GM19468 (cell line): Measurements from ENCODE around the gene EHD1.

Experiments
- ATAC-seq: cut with Tn5 transposase; IDR thresholded peaks from one replicate; pipeline ENCODE4 v1.9.1; 2021; ENCODE audit warnings: mild to moderate bottlenecking, moderate library complexity, moderate number of reproducible peaks; ENCODE audit not compliant: unreplicated experiment; ENCODE audit errors: extremely low read depth

The EHD1 gene

DNA sequence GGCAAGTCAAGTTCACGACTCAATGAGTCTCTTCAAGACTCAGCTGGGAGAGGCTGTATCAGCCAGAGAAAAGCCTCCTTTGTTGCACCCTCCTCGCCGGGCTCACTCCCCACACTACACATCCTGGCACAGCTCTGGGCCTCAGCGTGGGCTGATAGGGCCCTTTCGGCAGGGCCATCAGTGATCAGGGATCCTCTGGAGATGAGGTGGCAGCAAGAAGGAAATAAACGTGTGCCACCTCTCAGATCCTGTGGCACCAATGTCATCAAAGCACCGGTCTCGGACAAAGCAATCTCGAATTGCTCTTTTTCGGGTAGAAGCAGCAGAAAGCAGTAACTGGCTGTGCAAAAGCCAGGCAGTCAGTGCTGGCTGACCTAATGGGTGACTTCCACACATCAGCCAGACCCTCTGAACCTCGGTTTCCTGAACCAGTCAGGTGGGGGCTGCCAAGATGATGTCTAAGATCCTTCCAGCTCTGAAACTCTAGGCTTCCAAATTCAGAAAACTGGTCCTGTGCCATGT, 2.1 kb downstream of the EHD1 start:
- no peak for ATAC-seq

DNA sequence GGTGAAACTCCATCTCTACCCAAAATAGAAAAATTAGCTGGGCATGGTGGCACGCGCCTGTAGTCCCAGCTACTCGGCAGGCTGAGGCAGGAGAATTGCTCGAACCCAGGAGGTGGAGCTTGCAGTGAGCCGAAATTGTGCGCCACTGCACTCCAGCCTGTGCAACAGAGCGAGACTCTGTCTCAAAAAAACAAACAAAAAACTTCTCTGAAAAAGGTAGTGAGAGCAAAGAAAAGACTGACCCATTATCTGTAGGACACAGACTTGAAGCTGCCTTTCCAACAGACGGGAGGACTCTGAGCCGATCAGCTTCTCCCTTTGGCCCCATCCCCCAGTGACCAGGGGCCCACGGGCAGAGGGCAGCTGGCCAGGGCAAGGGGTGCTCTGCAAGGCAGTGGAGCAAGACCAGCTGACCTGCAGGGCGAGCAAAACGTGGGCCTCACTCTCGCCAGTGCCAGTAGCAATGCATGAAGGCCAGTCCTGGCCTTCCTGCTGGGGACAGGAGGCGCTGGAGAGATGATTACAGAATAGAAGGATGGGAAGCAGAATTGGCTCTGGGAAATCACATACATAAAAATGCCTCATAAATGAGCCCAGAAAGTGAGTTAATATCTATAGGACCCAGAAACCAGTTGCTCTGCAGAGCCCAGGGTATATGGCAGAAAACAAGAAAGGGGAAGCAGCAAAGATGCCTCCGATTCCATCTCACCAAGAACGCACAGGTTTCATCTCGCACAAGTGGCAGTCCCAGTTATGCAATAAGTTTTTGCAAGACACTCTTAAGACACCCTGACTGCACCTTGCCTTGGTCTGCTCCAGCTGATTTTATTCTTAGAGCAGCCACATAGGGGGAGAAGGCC, 2.8 kb downstream of the EHD1 start:
- ATAC-seq: no peak

DNA sequence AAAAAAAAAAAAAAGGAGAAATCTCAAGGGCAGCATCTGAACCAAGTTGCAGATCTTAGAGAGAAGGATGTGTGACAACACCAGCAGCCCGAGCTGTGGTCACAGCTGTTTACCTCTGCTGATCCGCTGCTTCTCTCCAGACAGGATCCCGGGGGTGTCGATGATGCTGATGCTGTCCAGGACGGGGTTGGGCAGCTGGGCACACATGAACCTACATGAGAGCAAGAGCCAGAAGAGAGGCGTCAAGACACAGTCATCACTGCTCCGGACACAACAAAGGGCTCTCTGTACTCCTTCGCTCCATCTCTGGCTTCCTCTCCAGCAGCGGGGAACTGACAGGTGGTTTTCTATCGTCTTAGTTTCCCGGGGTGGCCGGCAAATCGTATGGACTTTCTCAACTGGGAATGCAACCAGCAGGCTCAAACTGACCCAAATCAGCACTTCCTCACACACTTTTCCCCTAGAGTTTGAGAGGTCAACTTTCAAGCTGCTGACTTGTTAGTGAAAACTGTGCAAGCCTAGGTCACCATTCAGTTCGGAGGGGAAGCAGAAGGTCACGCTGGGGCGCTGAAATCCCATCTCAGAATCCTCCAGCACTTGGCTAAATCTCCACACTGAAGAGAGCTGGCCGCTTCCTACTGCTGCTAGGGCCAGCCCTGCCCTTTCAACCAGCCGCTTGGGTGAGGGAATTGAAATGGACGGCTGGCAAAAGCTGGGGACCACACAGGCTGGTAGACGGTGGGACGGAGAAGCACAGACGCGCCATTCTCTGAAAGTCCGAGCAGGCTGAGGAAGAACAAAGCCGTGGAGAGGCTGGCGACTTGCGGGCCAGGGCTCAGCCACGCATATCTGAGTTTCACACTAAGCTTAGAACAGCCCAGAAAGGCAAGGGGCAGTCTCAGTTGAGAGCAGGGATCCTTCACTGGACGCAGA, 3.8 kb downstream of the EHD1 start:
- ATAC-seq: no peak

DNA sequence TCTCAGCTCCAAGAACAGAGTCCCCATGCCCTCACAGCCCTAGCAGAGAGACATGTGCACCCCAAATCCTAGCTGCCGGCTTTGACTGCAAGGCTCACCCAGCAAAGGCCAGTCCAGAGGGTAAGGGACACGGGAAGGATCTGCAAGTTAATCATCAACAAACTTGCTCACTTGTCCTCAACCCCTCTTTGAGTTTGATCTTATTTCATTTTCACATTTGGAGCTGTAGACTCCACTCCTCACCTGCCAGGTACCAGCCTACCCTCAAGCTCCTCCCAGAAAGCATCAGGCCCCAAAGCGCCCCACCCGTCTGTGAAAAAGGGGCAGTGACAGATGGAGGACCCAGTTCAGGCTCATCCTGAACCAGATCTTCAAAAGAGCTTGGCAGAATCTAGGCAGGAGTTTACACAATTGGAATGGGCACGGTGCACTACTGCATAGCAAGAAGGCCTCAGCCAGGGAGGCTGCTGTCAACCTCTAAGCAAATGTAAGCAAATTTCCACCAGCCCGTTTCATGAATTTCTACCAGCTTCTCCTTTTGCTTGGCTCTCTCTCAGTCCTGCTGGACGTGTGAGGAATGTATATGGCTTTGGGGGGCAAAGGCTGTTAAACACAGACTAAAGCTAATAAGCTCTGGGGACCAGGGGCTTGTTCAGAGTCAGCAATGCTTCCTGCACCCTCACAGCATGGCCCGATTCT, 5.5 kb downstream of the EHD1 start:
- no peak for ATAC-seq

DNA sequence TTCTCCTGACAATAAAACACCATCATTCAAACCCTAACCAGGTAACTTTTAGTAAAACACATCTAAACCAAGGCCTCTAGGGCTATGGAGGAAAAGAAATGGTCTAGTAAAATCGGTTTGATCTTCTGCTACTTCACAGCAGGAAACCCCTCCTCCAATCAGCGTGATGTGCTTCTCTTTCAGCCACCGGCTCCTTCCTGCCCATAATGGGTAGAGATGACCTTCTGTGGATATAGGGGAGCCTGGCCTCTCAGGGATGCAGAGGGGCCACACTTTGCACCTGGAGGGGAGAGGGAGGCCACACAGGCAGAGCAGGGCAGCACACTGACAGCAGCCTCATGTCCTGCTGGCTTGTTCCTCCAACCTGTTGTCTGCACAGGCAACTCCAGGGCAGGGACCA, 6.9 kb downstream of the EHD1 start:
- no peak for ATAC-seq

DNA sequence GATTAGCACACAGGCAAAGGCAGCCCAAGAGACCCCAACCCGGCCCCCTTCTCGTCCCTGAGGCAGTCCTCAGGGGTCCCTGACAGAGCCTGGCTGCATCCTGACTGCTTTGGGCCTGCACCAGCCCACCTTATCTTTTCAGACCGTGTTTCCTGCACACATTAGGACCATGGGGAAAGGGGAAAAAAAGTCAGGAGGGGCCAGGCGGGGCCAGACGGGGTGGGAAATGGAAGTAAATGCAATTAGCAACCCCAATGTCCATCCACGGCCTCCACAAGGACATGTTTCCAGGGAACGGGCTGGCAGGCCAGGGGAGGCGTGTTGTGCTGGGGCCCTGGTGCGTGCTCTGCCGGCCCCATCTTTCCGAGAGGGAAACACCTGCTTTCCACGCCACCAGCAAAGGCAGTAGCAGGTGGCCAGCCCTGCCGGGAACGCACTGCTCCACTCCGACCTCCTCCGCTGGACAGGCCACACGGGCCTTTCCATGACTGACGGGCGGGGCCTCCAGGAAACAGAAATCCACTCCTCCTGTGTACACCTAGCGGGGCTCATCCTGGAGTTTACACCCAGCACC, 7.4 kb downstream of the EHD1 start:
- no peak for ATAC-seq

DNA sequence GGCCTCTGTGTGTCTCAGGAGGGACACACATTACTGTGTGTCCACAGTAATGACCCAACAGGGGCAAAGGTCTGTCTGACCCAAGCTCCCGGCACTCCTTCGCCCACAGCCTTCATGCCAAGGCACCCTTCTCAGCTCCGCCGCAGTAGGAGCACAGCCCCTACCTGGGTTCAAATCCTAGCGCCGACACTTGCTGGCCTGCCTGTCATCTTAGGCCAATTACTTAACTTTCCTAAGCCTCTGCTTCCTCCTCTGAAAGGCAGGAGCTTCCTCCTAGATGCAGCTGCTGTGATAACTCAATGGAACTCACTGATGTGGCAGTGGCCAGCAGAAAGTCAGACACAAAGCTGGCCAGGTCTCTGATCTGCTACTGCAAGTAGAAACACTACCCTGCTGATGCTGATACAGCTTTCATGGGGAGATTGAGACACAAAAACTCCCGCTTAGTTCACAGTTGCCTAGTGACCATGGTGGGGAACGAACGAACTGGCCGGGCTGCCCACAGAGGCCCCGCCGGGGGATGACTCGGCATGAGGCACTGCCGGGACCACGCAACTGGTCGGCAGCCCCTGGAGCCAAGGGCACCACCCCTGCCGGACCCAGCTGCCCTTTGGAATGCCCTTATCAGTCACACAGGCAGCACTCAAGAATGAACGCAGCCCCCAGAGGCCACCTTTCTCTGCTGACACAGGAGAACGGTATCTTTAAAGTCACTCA, 8.1 kb downstream of the EHD1 start:
- ATAC-seq: no peak

DNA sequence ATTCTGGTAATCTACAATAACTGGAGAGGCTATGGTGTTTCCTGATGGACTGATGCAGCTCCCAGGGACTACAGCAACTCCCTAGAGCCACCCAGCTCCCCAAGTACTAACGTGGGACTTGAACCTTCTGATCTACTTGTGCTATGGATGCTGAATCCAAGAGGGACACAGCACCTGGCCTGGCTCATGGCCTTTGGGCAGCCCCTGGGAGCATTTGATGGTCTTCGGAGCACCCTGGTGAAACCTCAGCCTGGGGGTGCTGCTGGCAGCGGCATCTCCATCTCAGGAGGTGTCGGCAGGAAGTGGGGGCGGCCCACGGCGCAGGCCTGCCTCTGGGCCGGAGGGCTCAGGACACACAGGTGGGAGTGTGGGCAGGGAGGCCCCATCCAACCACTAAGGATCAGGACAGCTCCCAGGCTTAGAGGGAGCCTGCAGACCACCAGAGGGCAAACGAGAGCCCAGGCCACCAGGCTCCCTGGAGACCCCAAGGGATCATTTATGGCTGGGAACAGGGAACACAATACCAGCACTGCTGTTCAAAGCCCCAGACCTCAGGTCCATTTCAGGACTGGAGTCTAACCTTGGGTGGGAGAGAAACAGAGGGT, 8.7 kb downstream of the EHD1 start:
- ATAC-seq: no peak

DNA sequence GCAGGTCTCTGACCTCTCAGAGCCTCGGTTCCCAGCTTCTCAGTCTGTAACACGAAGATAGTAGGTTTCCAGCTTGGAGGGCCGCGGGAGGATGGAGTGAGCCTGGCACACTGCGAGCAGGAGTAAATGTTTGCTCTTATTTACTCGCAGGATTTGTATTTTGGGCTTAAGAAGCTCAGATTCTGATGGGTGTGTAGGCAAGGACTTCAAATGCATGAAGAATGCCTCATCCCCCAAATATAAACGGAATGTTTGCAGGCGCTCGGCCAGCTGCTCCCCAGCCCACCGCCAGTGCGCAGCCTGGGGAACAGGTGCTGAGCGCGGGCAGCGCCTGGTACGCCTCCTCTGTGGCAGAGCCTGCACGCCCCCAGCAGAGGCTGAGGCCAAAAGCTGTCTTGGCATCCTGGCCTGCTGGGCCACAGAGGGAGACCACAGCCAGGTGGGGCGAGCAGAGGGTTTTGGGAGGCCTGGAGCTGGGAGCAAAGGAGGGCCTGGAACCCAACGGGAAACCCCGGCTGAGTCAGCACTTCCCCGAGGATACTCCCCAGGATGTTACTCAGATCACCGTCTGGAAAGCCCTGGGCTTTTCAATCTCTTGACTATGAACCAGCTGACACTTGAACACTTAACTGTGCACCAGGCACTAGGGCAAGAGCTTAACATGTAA, 9.4 kb downstream of the EHD1 start:
- no peak for ATAC-seq

DNA sequence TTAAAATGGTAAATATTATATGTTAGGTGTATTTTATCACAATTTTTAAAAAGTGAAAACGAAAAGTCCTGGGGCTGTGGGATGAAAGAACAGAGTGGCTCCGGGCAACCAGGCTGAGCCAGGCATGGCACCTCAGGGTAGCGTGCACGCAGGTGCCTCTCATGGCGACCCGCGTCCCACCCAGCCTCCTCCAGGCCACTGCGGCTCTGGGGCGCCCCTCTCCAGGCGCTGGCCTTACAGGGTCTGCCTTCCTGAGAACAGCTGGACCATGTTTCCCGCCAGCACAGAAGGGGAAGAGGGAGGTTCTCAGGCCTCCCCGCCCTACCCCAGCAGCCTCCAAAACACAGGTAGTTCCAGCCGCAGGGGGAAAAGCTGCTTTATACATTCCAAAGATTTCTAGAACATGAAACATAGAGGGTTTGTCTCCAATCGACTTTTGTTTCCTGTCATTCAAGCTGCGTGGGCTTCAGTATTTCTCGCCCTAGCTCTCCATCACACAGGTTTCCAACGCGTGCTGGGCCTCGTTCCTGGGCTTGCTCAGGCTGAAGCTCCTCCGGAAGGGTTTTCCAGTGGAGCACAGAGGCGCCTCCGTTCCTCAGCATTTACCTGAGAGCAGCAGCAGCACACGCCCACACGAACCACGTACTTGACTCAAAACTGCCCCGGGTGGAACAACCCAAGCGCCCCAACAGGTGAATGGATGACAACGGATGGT, 10.5 kb downstream of the EHD1 start:
- no peak for ATAC-seq

DNA sequence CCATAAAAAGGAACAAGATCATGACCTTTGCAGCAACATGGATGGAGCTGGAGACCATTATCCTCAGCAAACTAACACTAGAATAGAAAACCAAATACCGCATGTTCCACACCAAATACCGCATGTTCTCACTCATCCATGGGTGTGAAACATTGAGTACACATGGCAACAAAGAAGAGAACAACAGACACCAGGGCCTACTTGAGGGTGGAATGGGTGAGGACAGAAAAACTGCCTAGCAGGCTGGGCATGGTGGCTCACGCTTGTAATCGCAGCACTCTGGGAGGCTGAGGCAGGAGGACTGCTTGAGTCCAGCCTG, 12.3 kb downstream of the EHD1 start:
- ATAC-seq: no peak

DNA sequence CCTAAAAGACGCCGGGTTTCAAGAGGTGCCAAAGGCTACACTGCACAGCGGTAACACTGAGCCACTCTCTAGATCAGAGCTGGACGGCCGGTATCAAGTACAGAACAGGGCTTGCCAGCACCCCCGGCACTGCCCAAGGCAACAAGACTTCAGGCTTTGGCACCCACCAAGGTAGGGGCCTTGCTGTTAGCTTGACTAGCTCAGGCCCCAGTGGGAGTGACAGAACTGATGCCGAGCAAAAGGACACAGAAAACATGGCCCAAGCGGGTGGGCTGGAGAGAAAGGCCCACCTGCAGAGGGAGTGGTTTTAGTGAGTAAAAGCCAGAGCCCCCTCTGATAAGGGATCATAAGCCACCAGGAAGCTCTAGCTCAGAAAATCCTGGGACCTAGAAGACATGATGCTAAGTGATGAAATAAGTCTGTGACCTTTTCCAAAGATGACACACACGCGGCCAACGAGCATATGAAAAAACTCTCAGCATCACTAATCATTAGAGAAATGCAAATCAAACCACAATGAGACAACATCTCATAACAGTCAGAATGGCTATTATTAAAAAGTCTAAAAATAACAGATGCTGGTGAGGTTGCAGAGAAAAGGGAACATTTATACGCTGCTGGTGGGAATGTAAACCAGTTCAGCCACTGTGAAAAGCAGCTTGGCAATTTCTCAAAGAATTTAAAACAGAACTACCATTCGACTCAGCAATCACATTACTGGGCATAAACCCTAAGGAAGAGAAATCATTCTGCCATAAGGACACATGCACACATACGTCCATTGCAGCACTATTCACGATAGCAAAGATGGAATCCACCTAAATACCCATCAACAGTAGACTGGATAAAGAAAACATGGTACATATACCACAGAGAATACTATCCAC, 12.9 kb downstream of the EHD1 start:
- ATAC-seq: peak; percentile 29

DNA sequence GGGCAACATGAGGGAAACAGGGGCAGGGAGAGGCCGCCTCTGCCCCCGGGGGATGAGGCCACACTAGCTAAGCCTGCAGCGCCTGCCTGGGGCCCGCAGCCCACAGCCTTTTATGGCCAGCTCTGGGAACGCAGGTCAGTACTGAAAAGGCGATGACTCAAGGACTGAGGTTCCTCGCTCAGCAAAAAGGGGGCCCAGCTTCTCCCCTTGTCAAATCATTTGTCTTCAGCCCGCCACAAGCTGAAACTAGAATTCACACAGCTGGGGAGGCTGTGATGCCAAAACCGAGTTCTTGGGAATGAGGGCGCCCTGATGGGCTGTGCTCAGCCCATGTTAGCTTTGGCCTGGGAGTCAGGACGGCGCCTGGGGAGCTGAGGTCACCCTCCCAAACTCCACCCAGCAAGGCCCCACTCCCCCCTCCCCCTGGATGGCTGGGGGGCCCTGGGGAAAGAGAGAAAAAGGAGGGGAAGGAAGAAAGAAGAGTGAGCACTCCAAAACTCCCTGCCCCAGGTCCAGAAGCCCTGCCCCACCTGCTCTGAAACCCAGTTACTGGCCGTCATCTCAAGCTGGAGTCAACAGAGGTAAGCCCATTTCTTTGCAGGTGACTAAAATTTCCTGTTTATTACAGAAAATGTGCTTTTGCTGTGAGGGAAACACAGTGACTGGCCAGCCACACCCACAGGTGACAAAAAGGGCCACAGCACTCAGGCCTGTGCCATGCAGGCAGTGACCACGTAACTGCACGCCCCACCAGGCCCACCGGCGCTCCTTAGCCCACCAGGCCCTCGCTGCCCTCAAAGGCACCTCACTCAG, 13.7 kb downstream of the EHD1 start:
- ATAC-seq: no peak

DNA sequence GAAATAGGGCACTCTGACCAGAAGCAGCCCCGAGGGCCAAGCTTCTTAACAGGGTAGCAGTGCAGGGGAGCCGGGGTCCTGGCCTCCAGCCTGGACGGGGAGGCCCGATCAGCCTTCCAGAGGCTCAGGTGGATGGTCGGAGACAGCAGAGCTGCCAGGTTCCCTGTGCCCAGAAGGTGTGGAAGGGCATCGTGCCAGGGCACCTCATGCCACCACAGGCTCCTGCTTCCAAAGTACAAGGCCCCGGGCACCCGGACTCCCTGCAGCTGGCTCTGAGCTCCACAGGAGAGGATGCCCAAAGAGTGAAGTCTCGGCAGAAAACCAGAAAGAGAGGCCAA, 14.3 kb downstream of the EHD1 start:
- ATAC-seq: no peak

DNA sequence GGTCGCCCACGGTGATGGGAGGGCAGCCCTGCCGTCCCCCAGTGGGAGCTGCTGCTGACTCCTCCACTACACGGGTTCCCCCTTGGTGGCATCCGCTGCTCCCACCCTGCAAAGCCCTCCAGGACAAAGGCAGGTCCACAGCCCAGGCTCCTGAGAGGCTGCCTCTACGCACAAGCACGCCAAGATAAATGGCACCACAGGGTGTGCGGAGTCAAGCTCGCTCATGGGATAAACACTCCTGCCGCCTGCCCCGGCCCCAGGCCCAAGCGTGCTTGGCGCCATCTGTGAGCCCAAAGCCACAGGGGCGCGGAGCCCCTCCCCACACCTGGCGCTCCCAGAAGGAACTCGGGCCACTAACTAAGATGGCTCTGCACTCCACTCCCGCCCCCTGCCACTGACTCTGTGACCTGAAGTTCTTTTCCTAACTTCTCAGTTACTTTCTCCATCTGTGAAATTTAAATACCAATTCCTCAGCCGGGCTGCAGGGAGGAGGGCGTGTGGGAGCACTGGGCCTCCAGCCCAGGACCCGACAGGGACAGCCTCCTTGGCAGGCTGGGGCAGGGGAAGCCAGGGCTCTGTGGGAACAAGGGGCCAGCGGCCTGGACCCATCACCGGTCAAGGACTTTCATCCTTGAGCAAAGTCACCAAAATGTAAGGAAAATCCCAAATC, 14.9 kb downstream of the EHD1 start:
- no peak for ATAC-seq

DNA sequence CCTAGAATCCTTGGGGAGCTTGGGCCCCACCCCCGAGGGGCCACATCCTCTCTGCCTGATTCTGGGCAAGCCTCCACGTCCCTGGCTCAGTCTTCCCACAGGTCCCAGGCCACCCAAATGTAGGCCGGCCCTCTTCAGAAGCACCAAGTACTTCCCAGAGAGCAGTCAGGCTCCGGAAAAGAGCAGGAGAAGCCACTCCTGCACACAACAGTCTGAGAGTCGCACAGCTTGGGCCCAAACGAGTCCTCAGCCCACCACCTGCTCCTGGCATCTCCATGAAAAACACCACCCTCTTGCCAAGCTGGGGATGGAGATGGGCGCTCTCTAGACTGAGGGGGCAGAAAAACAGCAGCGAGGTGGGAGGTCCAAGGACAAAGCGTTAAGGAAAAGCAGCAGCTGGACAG, 15.4 kb downstream of the EHD1 start:
- ATAC-seq: no peak
